Right atrium auricular region (tissue), 2 donors: ENCODE results near the gene MCRS1. TPM values are rescaled to one million over a fixed set of nuclear protein-coding genes. Genes with fewer than 3 reads are reported as not detected.

Experiments used
- DNase-seq: peaks from one replicate; pipeline ENCODE4 v3.0.0-alpha.2; 2019; ENCODE audit warnings: low spot score
- H3K27ac ChIP-seq, 2 donors: fragments of 200-600 bp; sonication (generic); 1 replicate in 1 of 2; 2 replicates in 1 of 2; pipeline ENCODE4 v1.5.1; 2016 to 2019
- H3K27me3 ChIP-seq, 2 donors: fragments of 200-600 bp; sonication (generic); one replicate each; pipeline versions ENCODE4 v1.5.1 to v1.6.0; 2017 to 2019
- H3K36me3 ChIP-seq: fragments of 200-600 bp; sonication (generic); one replicate; pipeline ENCODE4 v1.5.1; 2016
- H3K4me1 ChIP-seq, 2 donors: fragments of 200-600 bp; sonication (generic); one replicate each; pipeline versions ENCODE4 v1.5.1 to v1.6.0; 2017 to 2019
- H3K4me3 ChIP-seq, 2 donors: fragments of 200-600 bp; sonication (generic); 1 replicate in 1 of 2; 2 replicates in 1 of 2; pipeline ENCODE4 v1.5.1; 2017 to 2019; ENCODE audit warnings: mild to moderate bottlenecking in 1 of 2, moderate library complexity in 1 of 2
- H3K9me3 ChIP-seq, 2 donors: fragments of 200-600 bp; sonication (generic); one replicate each; pipeline ENCODE4 v1.5.1; 2019
- CTCF ChIP-seq, 2 donors: fragments of 200-600 bp; sonication (generic); IDR thresholded peaks; one replicate each; pipeline ENCODE4 v1.5.1; 2019; ENCODE audit warnings: antibody characterized with exemption in 2 of 2
- total RNA-seq, 2 donors: library from RNA; depleted of rRNA; stranded (reverse); fragments of >200 nt; gene quantifications; one replicate each; pipeline ENCODE4 v1.1.0, GENCODE V29; 2016

Gene MCRS1
- total RNA-seq, 2 donors from 2014 or later, result 81.8 to 82.8 TPM

DNA sequence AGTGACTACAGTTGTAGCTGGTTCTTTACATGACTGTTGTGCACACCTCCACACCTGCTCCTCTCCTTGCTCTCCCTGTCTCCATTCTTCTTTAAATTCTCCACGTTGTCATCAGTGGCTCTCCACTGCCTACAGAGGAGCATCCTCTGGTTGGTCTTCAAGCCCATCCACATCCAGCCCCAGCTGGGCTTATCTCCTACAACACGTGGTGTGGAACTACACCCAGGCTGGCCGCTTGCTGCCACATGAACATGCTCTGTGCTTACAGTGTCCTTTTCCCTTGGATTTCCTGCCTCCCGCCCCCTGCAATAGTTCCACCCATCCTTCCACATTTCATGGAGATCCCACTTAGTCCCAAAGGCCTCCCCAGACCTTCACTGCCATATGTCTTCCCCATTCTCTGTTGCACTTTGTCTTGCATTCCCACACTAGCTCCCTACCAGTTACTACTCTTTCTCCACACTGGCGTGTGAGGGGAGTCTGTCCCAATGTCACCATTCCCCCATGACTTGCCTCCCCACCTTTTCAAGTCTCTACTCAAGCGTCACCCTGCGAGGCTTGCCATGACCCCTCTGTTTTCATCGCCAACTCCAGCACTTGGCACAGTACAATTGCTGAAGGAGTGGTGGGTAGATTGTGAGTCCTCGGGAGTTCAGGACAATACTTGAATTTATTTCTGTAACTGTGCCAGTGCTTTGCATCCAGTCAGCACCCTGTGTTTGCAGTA is 9.8 kb upstream of the MCRS1 start:
- Histone ChIP-seq H3K36me3 (peaks cover 9% of the 10 kb centered on the region), H3K9me3 (no peaks in the 10 kb centered on the region), H3K27ac (no peak overlapping the region), H3K4me1 (peaks cover 0 to 20% of the 10 kb centered on the region in 2 donors), H3K4me3 (no peak overlapping the region), H3K27me3 (no peaks in the 10 kb centered on the region)
- no peak for TF ChIP-seq CTCF (IDR thresholded peaks at IDR 0.05)
- no peak for DNase-seq

DNA sequence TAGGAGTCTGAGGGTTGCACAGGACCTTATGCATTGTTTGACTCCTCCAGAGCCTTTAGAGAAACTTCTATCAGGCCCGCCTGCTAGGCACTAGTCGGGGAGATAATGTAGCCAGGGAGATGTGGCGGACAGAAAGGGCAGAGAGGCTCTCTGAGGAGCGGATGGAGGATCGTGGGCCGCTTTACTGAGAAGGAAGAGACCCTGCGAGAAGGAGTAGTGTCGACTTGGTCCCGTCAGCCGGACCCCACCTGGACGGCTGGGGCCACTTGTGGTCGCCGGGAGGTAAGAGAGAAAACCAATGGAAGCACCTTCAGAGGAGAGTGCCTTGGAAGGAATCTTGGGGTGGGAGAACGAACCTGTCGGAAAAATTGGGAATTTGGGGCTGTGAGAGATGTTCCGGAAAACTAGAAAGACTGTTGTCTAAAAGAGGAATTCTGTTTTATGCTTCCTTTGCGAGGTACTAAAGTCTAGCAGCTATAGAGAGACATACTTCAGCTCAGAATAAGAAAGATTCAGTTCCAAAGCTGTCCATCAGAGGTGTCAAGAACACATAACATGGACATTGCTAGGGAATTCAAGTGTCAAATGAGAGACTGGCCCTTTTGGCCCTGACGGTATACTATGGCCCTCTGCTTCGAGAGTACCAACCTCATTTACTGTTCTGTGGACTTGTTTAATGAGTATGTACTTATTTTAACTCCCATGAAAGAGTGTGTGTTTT is 660 bp upstream of the MCRS1 start:
- no peak for TF ChIP-seq CTCF (IDR thresholded peaks at IDR 0.05)
- no peak for DNase-seq
- peak overlapping the region; percentile 91 for H3K27ac ChIP-seq
- H3K4me3 ChIP-seq, result peak overlapping the region; percentile 71 to 82
- peaks cover 0 to 58% of the 10 kb centered on the region in 2 donors for H3K4me1 ChIP-seq
- no peaks in the 10 kb centered on the region for H3K27me3 ChIP-seq
- H3K36me3 ChIP-seq, result peaks cover 12% of the 10 kb centered on the region
- no peaks in the 10 kb centered on the region for H3K9me3 ChIP-seq

- H3K36me3 ChIP-seq, result peaks cover 24% of the 10 kb centered on the region
- H3K9me3 ChIP-seq, result no peaks in the 10 kb centered on the region
- DNase-seq, result no peak
- H3K27ac ChIP-seq, result peak overlapping the region; percentile 91
- peaks cover 0 to 58% of the 10 kb centered on the region in 2 donors for H3K4me1 ChIP-seq
- H3K27me3 ChIP-seq, result no peaks in the 10 kb centered on the region
- H3K4me3 ChIP-seq, result peak overlapping the region; percentile 71 to 82
- no peak for TF ChIP-seq CTCF (IDR thresholded peaks at IDR 0.05)
Measured at GRCh38 chr12:49567302-49567610, 686 bp downstream of the MCRS1 start.

DNA sequence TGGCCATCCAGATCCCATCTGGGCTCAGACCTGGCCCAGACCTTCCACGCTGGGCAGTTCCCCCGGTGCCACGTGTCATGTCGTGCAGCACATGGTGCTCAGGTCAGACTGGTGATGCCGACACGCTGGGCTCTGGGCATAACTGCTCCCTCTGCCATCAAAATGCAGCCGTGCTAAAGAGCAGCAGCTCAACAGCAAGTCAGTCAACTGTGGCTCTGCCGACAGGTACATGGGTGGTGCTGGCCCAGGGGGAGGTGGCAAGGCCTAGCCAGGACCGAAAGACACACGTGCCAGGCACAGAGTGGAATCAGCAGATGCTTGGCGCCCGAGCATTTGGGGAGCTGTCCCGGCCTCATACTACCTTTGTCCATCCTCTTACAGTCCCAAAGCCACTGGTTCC is 1.6 kb downstream of the MCRS1 start:
- peak overlapping the region; percentile 91 for H3K27ac ChIP-seq
- DNase-seq, result no peak
- H3K4me3 ChIP-seq, result peak overlapping the region in 1 of 2 donors; percentile 82

GRCh38 chr12:49565406-49566265 is 2.3 kb downstream of the MCRS1 start:
- TF ChIP-seq CTCF (IDR thresholded peaks at IDR 0.05), result no peak
- DNase-seq, result no peak
- no peak overlapping the region for H3K4me3 ChIP-seq
- peaks cover 0 to 58% of the 10 kb centered on the region in 2 donors for H3K4me1 ChIP-seq
- H3K36me3 ChIP-seq, result peaks cover 40% of the 10 kb centered on the region
- H3K9me3 ChIP-seq, result no peaks in the 10 kb centered on the region
- no peaks in the 10 kb centered on the region for H3K27me3 ChIP-seq
- peak overlapping the region; percentile 91 for H3K27ac ChIP-seq

More for the DNA sequence above, 1.6 kb downstream of the MCRS1 start:
- Histone ChIP-seq H3K4me1 (peaks cover 0 to 58% of the 10 kb centered on the region in 2 donors), H3K9me3 (no peaks in the 10 kb centered on the region), H3K36me3 (peaks cover 33% of the 10 kb centered on the region), H3K27me3 (no peaks in the 10 kb centered on the region)
- TF ChIP-seq CTCF (IDR thresholded peaks at IDR 0.05), result no peak
